ENCODE measurements around the gene C6orf120.

DNA sequence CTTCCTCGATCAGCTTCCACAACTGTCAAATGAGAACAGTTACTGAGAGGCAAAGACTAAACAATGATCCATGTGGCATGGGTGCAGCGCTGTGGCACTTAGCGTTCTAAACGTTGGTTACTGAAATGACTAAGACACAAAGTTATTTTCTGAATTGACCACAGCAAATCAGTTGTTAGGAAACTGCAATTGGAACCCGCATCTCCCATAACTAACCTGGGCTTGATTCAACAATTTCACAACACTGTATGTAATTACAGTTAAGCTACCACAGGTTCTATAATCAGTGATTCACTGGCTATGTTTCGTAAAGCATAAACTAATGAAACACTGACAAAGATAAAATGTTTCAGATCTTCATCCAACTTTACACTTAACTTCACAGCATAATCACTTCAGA, 12.6 kb upstream of the C6orf120 start:
- TF ChIP-seq CTCF (IDR thresholded peaks at IDR 0.05; ENCODE audit: extremely low read depth in 1 of 2, insufficient read depth in 1 of 2, low read depth in 1 of 2, low read length in 2 of 2) (no peak), POLR2AphosphoS5 (IDR thresholded peaks at IDR 0.05; ENCODE audit: insufficient read depth, low read depth, low read length) (no peak)
- TF ChIP-seq, protein P1, sequence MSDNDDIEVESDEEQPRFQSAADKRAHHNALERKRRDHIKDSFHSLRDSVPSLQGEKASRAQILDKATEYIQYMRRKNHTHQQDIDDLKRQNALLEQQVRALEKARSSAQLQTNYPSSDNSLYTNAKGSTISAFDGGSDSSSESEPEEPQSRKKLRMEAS (IDR thresholded peaks at IDR 0.05; ENCODE audit: insufficient read depth, insufficient read length) = no peak
